Measurements from ENCODE around the gene GNAQ.

GRCh38 chr9:77719321-77719720, 312.3 kb downstream of the GNAQ start:
- TF ChIP-seq CTCF (conservative IDR thresholded peaks at IDR 0.05; ENCODE audit: low read depth in 2 of 2) = no peak
- TF ChIP-seq EZH2 (IDR thresholded peaks at IDR 0.05; ENCODE audit: low read depth, unreplicated experiment) = no peak
- no peak for TF ChIP-seq EZH2phosphoT487 (IDR thresholded peaks at IDR 0.05; ENCODE audit: unreplicated experiment)
- no peak for TF ChIP-seq REST (IDR thresholded peaks at IDR 0.05; ENCODE audit: unreplicated experiment)
- no peak for TF ChIP-seq POLR2AphosphoS5 (IDR thresholded peaks at IDR 0.05; ENCODE audit: low read depth)
- TF ChIP-seq ETS1 (IDR thresholded peaks at IDR 0.05) = no peak
- TF ChIP-seq ZNF331 (CRISPR knock-in tag; IDR thresholded peaks at IDR 0.05; ENCODE audit: low read depth) = no peak
- no peak for TF ChIP-seq CREB1 (CRISPR knock-in tag; IDR thresholded peaks at IDR 0.05; ENCODE audit: low read depth)
